GM13977 (cell line): ENCODE data around the gene ACTG1.

Experiments used
- DNase-seq: peaks from one replicate; pipeline ENCODE4 v3.0.0; 2012; ENCODE audit warnings: low spot score
- CTCF ChIP-seq: IDR thresholded peaks from 2 replicates; pipeline ENCODE4 v1.5.1; 2012; ENCODE audit warnings: mild to moderate bottlenecking, control low read depth; ENCODE audit not compliant: insufficient read depth; ENCODE audit errors: extremely low read depth, missing control alignments
- in situ Hi-C: fragments of 300-500 bp; cut with MboI; formaldehyde crosslinking; loops from one replicate; pipeline ENCODE4 v1.12.0; 2022; ENCODE audit warnings: low sequenced_read_pairs, low pct_unique_long_range_greater_than_20kb, mixed read lengths, inconsistent platforms; ENCODE audit not compliant: unreplicated experiment

Gene ACTG1

GRCh38 chr17:81556175-81556691 is 43.6 kb upstream of the ACTG1 start:
- no peak for TF ChIP-seq CTCF
- in situ Hi-C loops = no loop called here
- DNase-seq = no peak

GRCh38 chr17:81553616-81554181 is 41.1 kb upstream of the ACTG1 start:
- in situ Hi-C loops = no loop called here
- TF ChIP-seq CTCF = no peak
- no peak for DNase-seq

GRCh38 chr17:81553018-81553615 is 40.5 kb upstream of the ACTG1 start:
- DNase-seq = peak; percentile 93
- TF ChIP-seq CTCF = peak; percentile 34
- in situ Hi-C loops = no loop called here

- no peak for TF ChIP-seq CTCF
- in situ Hi-C loops = no loop called here
- peak; percentile 98 for DNase-seq
Measured at GRCh38 chr17:81552244-81553017, 39.8 kb upstream of the ACTG1 start, which contains the start of gene FAAP100. TSS of gene FAAP100 (minus strand) at chr17:81552353. CDS start at chr17:81552330, 23 bp downstream.

GRCh38 chr17:81551458-81552243 is 39.1 kb upstream of the ACTG1 start:
- DNase-seq = peak; percentile 61
- no peak for TF ChIP-seq CTCF
- in situ Hi-C loops = no loop called here

- TF ChIP-seq CTCF = no peak
- in situ Hi-C loops = no loop called here
Measured at GRCh38 chr17:81550830-81551457, 38.3 kb upstream of the ACTG1 start.

More at GRCh38 chr17:81550830-81551457, 38.3 kb upstream of the ACTG1 start:
- no peak for DNase-seq
